BJ (cell line): ENCODE results near the gene RUNX1. TPM values are rescaled to one million over a fixed set of nuclear protein-coding genes. Genes with fewer than 3 reads are reported as not detected.

Experiments used
- CTCF ChIA-PET: fragments of 350-600 bp; formaldehyde crosslinking; extraction: SDS; loops from one replicate; lab custom pipeline; 2021; ENCODE audit warnings: antibody characterized with exemption, inconsistent platforms; lab: Yijun Ruan, JAX
- POLR2A ChIA-PET: fragments of 300-600 bp; sonication (Branson Sonifier 250); formaldehyde crosslinking; extraction: SDS; loops from one replicate; lab custom pipeline; 2021; ENCODE audit warnings: antibody characterized with exemption; lab: Charles Lee
- DNase-seq: peaks from one replicate; pipeline ENCODE4 v3.0.0-alpha.2; 2011; ENCODE audit warnings: low read depth
- H3K27me3 ChIP-seq: 2 replicates; pipeline ENCODE4 v1.6.0; 2011; ENCODE audit warnings: low read length; ENCODE audit not compliant: control insufficient read depth, insufficient read depth
- H3K36me3 ChIP-seq: 2 replicates; pipeline ENCODE4 v1.5.1; 2011; ENCODE audit warnings: low read length; ENCODE audit not compliant: control insufficient read depth, insufficient read depth
- H3K4me3 ChIP-seq: 2 replicates; pipeline ENCODE4 v1.5.1; 2011; ENCODE audit warnings: low read depth, mild to moderate bottlenecking, control low read depth, low read length
- polyA plus RNA-seq: library from polyadenylated mRNA; depleted of rRNA; stranded (reverse); fragments of >200 nt; gene quantifications from 2 replicates; pipeline ENCODE4 v1.2.3, GENCODE V29; 2011
- TF ChIP-seq, protein P1 (sequence below): IDR thresholded peaks from 2 replicates; pipeline ENCODE4 v1.5.1; 2011; ENCODE audit warnings: low read depth, mild to moderate bottlenecking, control low read depth, inconsistent platforms, low read length, moderate library complexity; ENCODE audit not compliant: insufficient read depth

Gene RUNX1
- polyA plus RNA-seq, 1 experiment, result 36.1 TPM

GRCh38 chr21:35044770-35045541, 4.1 kb downstream of the RUNX1 start:
- no peak for DNase-seq

GRCh38 chr21:35044128-35044527, 5.0 kb downstream of the RUNX1 start:
- no peaks in the 10 kb centered on the region for H3K27me3 ChIP-seq
- POLR2A ChIA-PET, result interaction anchor here (0.5 kb wide), 1 partner anchor 12 kb away, joined by 3 read pairs; no protein-coding TSS in a partner anchor
- DNase-seq, result no peak
- TF ChIP-seq, protein P1, sequence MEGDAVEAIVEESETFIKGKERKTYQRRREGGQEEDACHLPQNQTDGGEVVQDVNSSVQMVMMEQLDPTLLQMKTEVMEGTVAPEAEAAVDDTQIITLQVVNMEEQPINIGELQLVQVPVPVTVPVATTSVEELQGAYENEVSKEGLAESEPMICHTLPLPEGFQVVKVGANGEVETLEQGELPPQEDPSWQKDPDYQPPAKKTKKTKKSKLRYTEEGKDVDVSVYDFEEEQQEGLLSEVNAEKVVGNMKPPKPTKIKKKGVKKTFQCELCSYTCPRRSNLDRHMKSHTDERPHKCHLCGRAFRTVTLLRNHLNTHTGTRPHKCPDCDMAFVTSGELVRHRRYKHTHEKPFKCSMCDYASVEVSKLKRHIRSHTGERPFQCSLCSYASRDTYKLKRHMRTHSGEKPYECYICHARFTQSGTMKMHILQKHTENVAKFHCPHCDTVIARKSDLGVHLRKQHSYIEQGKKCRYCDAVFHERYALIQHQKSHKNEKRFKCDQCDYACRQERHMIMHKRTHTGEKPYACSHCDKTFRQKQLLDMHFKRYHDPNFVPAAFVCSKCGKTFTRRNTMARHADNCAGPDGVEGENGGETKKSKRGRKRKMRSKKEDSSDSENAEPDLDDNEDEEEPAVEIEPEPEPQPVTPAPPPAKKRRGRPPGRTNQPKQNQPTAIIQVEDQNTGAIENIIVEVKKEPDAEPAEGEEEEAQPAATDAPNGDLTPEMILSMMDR, result no peak
- H3K4me3 ChIP-seq, result no peak overlapping the region
- CTCF ChIA-PET, result interaction anchor here (2.2 kb wide), 1 partner anchor 23 kb away, joined by 4 read pairs; no protein-coding TSS in a partner anchor
- no peaks in the 10 kb centered on the region for H3K36me3 ChIP-seq

More at GRCh38 chr21:35044770-35045541, 4.1 kb downstream of the RUNX1 start:
- Histone ChIP-seq H3K4me3 (no peak overlapping the region), H3K36me3 (no peaks in the 10 kb centered on the region), H3K27me3 (no peaks in the 10 kb centered on the region)
- CTCF ChIA-PET, result interaction anchor here (2.2 kb wide), 1 partner anchor 24 kb away, joined by 4 read pairs; no protein-coding TSS in a partner anchor
- TF ChIP-seq, protein P1, result no peak
- POLR2A ChIA-PET, result no interaction called here

- POLR2A ChIA-PET, result interaction anchor here (0.5 kb wide), 1 partner anchor 11 kb away, joined by 3 read pairs; no protein-coding TSS in a partner anchor
These were observed 5.6 kb downstream of the RUNX1 start for GRCh38 chr21:35043549-35043948.

GRCh38 chr21:35042836-35043235, 6.3 kb downstream of the RUNX1 start:
- no peaks in the 10 kb centered on the region for H3K36me3 ChIP-seq
- no peak overlapping the region for H3K4me3 ChIP-seq
- ChIA-PET CTCF (interaction anchor here (1.4 to 2.2 kb wide), 2 partner anchors 22 to 350 kb away, joined by 4 read pairs; no protein-coding TSS in a partner anchor), POLR2A (no interaction called here)
- TF ChIP-seq, protein P1, result no peak
- no peak for DNase-seq
- no peaks in the 10 kb centered on the region for H3K27me3 ChIP-seq

More at GRCh38 chr21:35043549-35043948, 5.6 kb downstream of the RUNX1 start:
- no peaks in the 10 kb centered on the region for H3K36me3 ChIP-seq
- no peaks in the 10 kb centered on the region for H3K27me3 ChIP-seq
- CTCF ChIA-PET, result interaction anchor here (2.2 kb wide), 1 partner anchor 22 kb away, joined by 4 read pairs; no protein-coding TSS in a partner anchor
- DNase-seq, result no peak
- TF ChIP-seq, protein P1, result no peak
- no peak overlapping the region for H3K4me3 ChIP-seq

DNA sequence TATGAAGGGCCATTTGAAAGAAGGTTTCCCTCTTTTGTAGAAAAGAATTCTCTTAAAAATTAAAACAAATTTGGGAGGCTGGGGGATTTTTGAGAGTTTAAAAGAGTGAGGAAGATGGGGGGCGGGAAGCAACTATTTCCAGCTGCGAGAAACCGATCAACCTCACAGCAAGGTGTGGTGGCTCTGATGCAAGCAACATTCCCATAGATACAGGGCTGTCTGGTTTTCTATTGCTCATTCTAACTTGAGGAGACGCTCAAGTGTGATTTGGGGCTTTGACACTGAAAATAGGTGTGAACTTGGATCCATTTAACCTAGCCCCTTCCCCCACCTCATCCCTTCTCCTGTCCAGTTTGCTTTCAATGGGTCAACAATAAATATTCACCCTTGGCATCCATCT, 7.2 kb downstream of the RUNX1 start:
- TF ChIP-seq, protein P1, result no peak
- Histone ChIP-seq H3K4me3 (no peak overlapping the region), H3K36me3 (no peaks in the 10 kb centered on the region), H3K27me3 (no peaks in the 10 kb centered on the region)
- ChIA-PET POLR2A (no interaction called here), CTCF (interaction anchor here (1.4 kb wide), 1 partner anchor 349 kb away, joined by 4 read pairs; no protein-coding TSS in a partner anchor)
- DNase-seq, result no peak
